A549 (cell line): Measurements from ENCODE around the gene TEX52. TPM values are rescaled to one million over a fixed set of nuclear protein-coding genes. Genes with fewer than 3 reads are reported as not detected.

ENCODE experiments used
- ATAC-seq, 2 experiments: fragments of 200-7000 bp in 1 of 2; fragments of >200 bp in 1 of 2; cut with Nextera tagmentation in 1 of 2; cut with Tn5 transposase in 1 of 2; 3 replicates each; pipeline versions ENCODE4 v1.8.0 to v1.9.1; 2018 to 2020; ENCODE audit warnings: mild to moderate bottlenecking in 1 of 2, moderate library complexity in 1 of 2
- CTCF ChIA-PET: fragments of 300-600 bp; sonication (Branson Sonifier 250); formaldehyde crosslinking; extraction: SDS; loops from one replicate; lab custom pipeline; 2021; ENCODE audit warnings: antibody characterized with exemption, inconsistent platforms; lab: Yijun Ruan, JAX
- POLR2A ChIA-PET: fragments of 350-600 bp; formaldehyde crosslinking; extraction: SDS; loops from one replicate; lab custom pipeline; 2021; ENCODE audit warnings: antibody characterized with exemption, inconsistent platforms; lab: Yijun Ruan, JAX
- DNase-seq, 2 experiments: peaks; one replicate each; pipeline versions ENCODE4 v3.0.0 to v3.0.0-alpha.2; 2011 to 2016; ENCODE audit warnings: low read depth in 1 of 2, low spot score in 1 of 2
- FAIRE-seq: peaks from 2 replicates; lab custom pipeline; 2011; peaks lifted over from hg19 to GRCh38; lab: Jason Lieb, UNC
- H3K27ac ChIP-seq, 2 experiments: fragments of >200 bp; sonication (Bioruptor Twin); formaldehyde crosslinking; 3 replicates each; pipeline ENCODE4 v1.5.1; 2016 to 2017
- H3K4me1 ChIP-seq: fragments of >200 bp; sonication (Bioruptor Twin); formaldehyde crosslinking; 3 replicates; pipeline ENCODE4 v1.6.1; 2016
- H3K4me2 ChIP-seq: fragments of >200 bp; sonication (Bioruptor Twin); formaldehyde crosslinking; 3 replicates; pipeline ENCODE4 v1.6.1; 2016
- H3K4me3 ChIP-seq: fragments of >200 bp; sonication (Bioruptor Twin); formaldehyde crosslinking; 3 replicates; pipeline ENCODE4 v1.5.1; 2016
- H3K9me3 ChIP-seq: fragments of >200 bp; sonication (Bioruptor Twin); formaldehyde crosslinking; 3 replicates; pipeline ENCODE4 v1.6.1; 2016
- CEBPB ChIP-seq, 2 experiments: fragments of >200 bp in 1 of 2; sonication (Bioruptor Twin) in 1 of 2; formaldehyde crosslinking in 1 of 2; IDR thresholded peaks; 2 replicates each; pipeline ENCODE4 v1.6.1; 2012 to 2016
- CTCF ChIP-seq: fragments of >200 bp; sonication (Bioruptor Twin); formaldehyde crosslinking; IDR thresholded peaks from 3 replicates; pipeline ENCODE4 v1.5.1; 2016
- EP300 ChIP-seq, 2 experiments: fragments of >200 bp; sonication (Bioruptor Twin); formaldehyde crosslinking; IDR thresholded peaks; 2 replicates in 1 of 2; 3 replicates in 1 of 2; pipeline ENCODE4 v1.6.1; 2016 to 2017
- ESRRA ChIP-seq: fragments of 150-350 bp; IDR thresholded peaks from 2 replicates; pipeline ENCODE4 v1.6.1; 2014; ENCODE audit warnings: mild to moderate bottlenecking, low read length, borderline replicate concordance
- GATA3 ChIP-seq: IDR thresholded peaks from 2 replicates; pipeline ENCODE4 v1.6.1; 2012; ENCODE audit warnings: borderline replicate concordance
- KDM5A ChIP-seq: fragments of 200-600 bp; sonication (generic); IDR thresholded peaks from 2 replicates; pipeline ENCODE4 v1.6.1; 2016; ENCODE audit warnings: antibody characterized with exemption, mild to moderate bottlenecking
- MAFK ChIP-seq: fragments of 450-650 bp; IDR thresholded peaks from 2 replicates; pipeline ENCODE4 v1.6.1; 2014; ENCODE audit not compliant: partially characterized antibody
- NFE2L2 ChIP-seq: fragments of 150-350 bp; conservative IDR thresholded peaks from 2 replicates; pipeline ENCODE4 v1.6.1; 2014; ENCODE audit warnings: low read length
- NPAS2 ChIP-seq: fragments of 250-450 bp; sonication (Bioruptor Pico); IDR thresholded peaks from 2 replicates; pipeline ENCODE4 v1.8.0; 2022; ENCODE audit warnings: mild to moderate bottlenecking, moderate library complexity, borderline replicate concordance
- PHF8 ChIP-seq: fragments of 200-600 bp; sonication (generic); IDR thresholded peaks from 2 replicates; pipeline ENCODE4 v1.6.1; 2016; ENCODE audit warnings: low read depth, mild to moderate bottlenecking, antibody characterized with exemption, moderate library complexity, borderline replicate concordance
- POLR2A ChIP-seq: IDR thresholded peaks from 2 replicates; pipeline ENCODE4 v1.6.1; 2012; ENCODE audit warnings: mild to moderate bottlenecking, low read length
- POLR2AphosphoS2 ChIP-seq: conservative IDR thresholded peaks from 2 replicates; pipeline ENCODE4 v1.6.1; 2012; ENCODE audit warnings: low read length, improper control_type of control experiment, inconsistent platforms
- RAD21 ChIP-seq, 2 experiments: fragments of >200 bp in 1 of 2; sonication (Bioruptor Twin) in 1 of 2; formaldehyde crosslinking in 1 of 2; IDR thresholded peaks in 1 of 2; conservative IDR thresholded peaks in 1 of 2; 2 replicates in 1 of 2; 3 replicates in 1 of 2; pipeline ENCODE4 v1.6.1; 2012 to 2018; ENCODE audit warnings: inconsistent platforms in 1 of 2
- RCOR1 ChIP-seq: fragments of 150-350 bp; IDR thresholded peaks from 2 replicates; pipeline ENCODE4 v1.6.1; 2014; ENCODE audit warnings: antibody characterized with exemption, low read length, low read depth
- RFX5 ChIP-seq: fragments of 450-650 bp; IDR thresholded peaks from 2 replicates; pipeline ENCODE4 v1.7.1; 2014; ENCODE audit warnings: antibody characterized with exemption, mild to moderate bottlenecking, moderate library complexity
- SMC3 ChIP-seq: fragments of >200 bp; sonication (Bioruptor Twin); formaldehyde crosslinking; IDR thresholded peaks from 3 replicates; pipeline ENCODE4 v1.6.1; 2018; ENCODE audit warnings: inconsistent platforms
- SREBF2 ChIP-seq: fragments of 450-650 bp; IDR thresholded peaks from 2 replicates; pipeline ENCODE4 v1.6.1; 2014; ENCODE audit warnings: mild to moderate bottlenecking, moderate library complexity
- TP53 ChIP-seq: fragments of 250-450 bp; sonication (Bioruptor Pico); IDR thresholded peaks from 2 replicates; pipeline ENCODE4 v1.5.0; 2021; ENCODE audit warnings: mild to moderate bottlenecking, moderate library complexity
- ZSCAN20 ChIP-seq: fragments of 250-450 bp; sonication (Bioruptor Pico); IDR thresholded peaks from 2 replicates; pipeline ENCODE4 v1.8.0; 2022; ENCODE audit warnings: mild to moderate bottlenecking, moderate library complexity
- WGBS: methylation state at CpG from one replicate; pipeline ENCODE4 v1.1.6; 2017; ENCODE audit errors: missing lambda C conversion rate; 5-methylcytosine and 5-hydroxymethylcytosine counted together
- polyA plus RNA-seq, 4 experiments: library from polyadenylated mRNA; depleted of rRNA in 3 of 4; stranded (reverse); fragments of >200 nt; fragmentation: RNase III in 1 of 4; extraction: RNeasy Plus Mini Kit Qiagen cat#74134 plus additional on column Dnase treatment in 1 of 4; gene quantifications; 2 replicates in 3 of 4; 3 replicates in 1 of 4; pipeline ENCODE4 v1.2.3, GENCODE V29; 2011 to 2017
- TF ChIP-seq, protein P1 (sequence below): fragments of 150-350 bp; IDR thresholded peaks from 2 replicates; pipeline ENCODE4 v1.6.1; 2014; ENCODE audit warnings: low read depth, mild to moderate bottlenecking, low read length
- TF ChIP-seq, protein P2 (sequence below): fragments of 200-600 bp; sonication (generic); IDR thresholded peaks from 2 replicates; pipeline ENCODE4 v1.6.1; 2016; ENCODE audit warnings: antibody characterized with exemption, mild to moderate bottlenecking, moderate library complexity
- TF ChIP-seq, protein P3 (sequence below): fragments of 250-450 bp; sonication (Bioruptor Pico); IDR thresholded peaks from 2 replicates; pipeline ENCODE4 v1.5.0; 2020; ENCODE audit warnings: low read depth, mild to moderate bottlenecking, moderate library complexity
- TF ChIP-seq, protein P4 (sequence below): IDR thresholded peaks from 2 replicates; pipeline ENCODE4 v1.6.1; 2012; ENCODE audit warnings: low read depth, borderline replicate concordance

Gene TEX52
- polyA plus RNA-seq, 2 of the 4 experiments (the other 2 are of a cell fraction): not detected

DNA sequence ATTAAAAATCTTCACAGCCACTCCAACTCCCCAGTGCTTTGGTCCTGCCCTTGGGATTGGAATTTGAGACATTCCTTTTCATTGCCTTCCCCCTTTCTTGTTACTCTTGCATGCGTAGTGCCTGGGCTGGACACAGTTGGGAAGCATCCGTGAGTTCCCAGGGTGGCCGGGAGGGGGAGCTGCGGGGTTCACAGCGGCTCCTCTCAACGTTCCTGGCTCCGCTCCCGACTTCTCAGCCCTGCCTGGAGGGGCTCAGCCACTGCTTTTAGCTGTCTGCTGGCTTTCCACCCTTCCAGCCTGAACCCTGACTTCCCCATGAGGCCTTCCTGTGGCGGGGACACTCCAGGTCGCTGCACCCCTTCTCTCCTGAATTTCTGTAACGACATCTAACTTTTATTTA, 3.2 kb downstream of the TEX52 start:
- Histone ChIP-seq H3K4me3 (no peak overlapping the region), H3K9me3 (no peaks in the 10 kb centered on the region), H3K4me2 (no peak overlapping the region), H3K4me1 (peaks cover 11% of the 10 kb centered on the region), H3K27ac (no peak overlapping the region)
- POLR2A ChIA-PET: interaction anchor here (0.7 to 1.0 kb wide), 3 partner anchors 10 to 41 kb away, joined by 3 read pairs; partner anchors contain the start of gene ITFG2
- CTCF ChIA-PET: interaction anchor here (0.7 to 3.0 kb wide), 34 partner anchors 8 to 409 kb away, joined by 3 to 19 read pairs (median 4); partner anchors contain the start of genes FOXM1, RHNO1 and TULP3
- DNase-seq (peak; percentile 77 to 92), ATAC-seq (peak; percentile 70 to 86; a peak in 5 of 6 replicates), FAIRE-seq (no peak)
- TF ChIP-seq RFX5 (no peak), MAFK (no peak), POLR2AphosphoS2 (no peak), ZSCAN20 (CRISPR knock-in tag) (no peak), KDM5A (no peak), TP53 (CRISPR knock-in tag) (no peak), NFE2L2 (no peak), CEBPB (IDR thresholded peaks at IDR 0.05) (no peak), SMC3 (peak; percentile 39; the same call in 2 of the 3 replicates), CTCF (peak; percentile 55), PHF8 (no peak), POLR2A (no peak), RAD21 (conservative IDR thresholded peaks at IDR 0.05 in 1 of 2, IDR thresholded peaks at IDR 0.05 in 1 of 2) (peak in 1 of 2 experiments; percentile 45; a peak in 1 of 5 replicates), GATA3 (no peak)
- TF ChIP-seq, protein P1, sequence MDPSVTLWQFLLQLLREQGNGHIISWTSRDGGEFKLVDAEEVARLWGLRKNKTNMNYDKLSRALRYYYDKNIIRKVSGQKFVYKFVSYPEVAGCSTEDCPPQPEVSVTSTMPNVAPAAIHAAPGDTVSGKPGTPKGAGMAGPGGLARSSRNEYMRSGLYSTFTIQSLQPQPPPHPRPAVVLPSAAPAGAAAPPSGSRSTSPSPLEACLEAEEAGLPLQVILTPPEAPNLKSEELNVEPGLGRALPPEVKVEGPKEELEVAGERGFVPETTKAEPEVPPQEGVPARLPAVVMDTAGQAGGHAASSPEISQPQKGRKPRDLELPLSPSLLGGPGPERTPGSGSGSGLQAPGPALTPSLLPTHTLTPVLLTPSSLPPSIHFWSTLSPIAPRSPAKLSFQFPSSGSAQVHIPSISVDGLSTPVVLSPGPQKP: no peak
- 34% methylated on average over 11 of the region's 11 CpGs for WGBS

DNA sequence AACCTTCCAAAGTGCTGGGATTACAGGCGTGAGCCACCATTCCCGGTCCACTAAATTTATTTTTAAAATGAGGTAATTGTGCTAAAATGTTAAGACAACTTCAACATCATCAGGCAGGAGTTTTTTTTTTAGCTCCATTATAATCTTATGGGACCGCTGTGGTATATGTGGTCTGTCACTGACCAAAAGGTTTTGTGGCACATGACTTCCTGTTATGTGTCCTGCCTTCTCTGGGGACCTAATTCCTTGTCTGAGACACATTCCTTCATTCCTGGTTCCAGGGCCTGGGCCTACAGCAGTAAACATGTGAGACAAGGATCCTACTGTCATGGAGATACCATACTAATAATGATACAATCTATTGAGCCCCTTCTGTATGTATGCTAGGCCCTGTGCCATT, 4.9 kb downstream of the TEX52 start:
- DNase-seq (no peak), ATAC-seq (no peak), FAIRE-seq (no peak)
- 97% methylated on average over 3 of the region's 3 CpGs for WGBS
- CTCF ChIA-PET: interaction anchor here (0.6 to 1.5 kb wide), 6 partner anchors 9 to 42 kb away, joined by 3 to 5 read pairs (median 3); no protein-coding TSS in a partner anchor
- no peak overlapping the region for H3K27ac ChIP-seq
- H3K4me1 ChIP-seq: peaks cover 11% of the 10 kb centered on the region
- POLR2A ChIA-PET: no interaction called here
- TF ChIP-seq, protein P2, sequence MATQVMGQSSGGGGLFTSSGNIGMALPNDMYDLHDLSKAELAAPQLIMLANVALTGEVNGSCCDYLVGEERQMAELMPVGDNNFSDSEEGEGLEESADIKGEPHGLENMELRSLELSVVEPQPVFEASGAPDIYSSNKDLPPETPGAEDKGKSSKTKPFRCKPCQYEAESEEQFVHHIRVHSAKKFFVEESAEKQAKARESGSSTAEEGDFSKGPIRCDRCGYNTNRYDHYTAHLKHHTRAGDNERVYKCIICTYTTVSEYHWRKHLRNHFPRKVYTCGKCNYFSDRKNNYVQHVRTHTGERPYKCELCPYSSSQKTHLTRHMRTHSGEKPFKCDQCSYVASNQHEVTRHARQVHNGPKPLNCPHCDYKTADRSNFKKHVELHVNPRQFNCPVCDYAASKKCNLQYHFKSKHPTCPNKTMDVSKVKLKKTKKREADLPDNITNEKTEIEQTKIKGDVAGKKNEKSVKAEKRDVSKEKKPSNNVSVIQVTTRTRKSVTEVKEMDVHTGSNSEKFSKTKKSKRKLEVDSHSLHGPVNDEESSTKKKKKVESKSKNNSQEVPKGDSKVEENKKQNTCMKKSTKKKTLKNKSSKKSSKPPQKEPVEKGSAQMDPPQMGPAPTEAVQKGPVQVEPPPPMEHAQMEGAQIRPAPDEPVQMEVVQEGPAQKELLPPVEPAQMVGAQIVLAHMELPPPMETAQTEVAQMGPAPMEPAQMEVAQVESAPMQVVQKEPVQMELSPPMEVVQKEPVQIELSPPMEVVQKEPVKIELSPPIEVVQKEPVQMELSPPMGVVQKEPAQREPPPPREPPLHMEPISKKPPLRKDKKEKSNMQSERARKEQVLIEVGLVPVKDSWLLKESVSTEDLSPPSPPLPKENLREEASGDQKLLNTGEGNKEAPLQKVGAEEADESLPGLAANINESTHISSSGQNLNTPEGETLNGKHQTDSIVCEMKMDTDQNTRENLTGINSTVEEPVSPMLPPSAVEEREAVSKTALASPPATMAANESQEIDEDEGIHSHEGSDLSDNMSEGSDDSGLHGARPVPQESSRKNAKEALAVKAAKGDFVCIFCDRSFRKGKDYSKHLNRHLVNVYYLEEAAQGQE: no peak
- TF ChIP-seq RCOR1 (no peak), SREBF2 (no peak), ESRRA (no peak), CEBPB (IDR thresholded peaks at IDR 0.05) (no peak), PHF8 (no peak), NPAS2 (CRISPR knock-in tag) (no peak), EP300 (IDR thresholded peaks at IDR 0.05) (no peak)
- TF ChIP-seq, protein P3, sequence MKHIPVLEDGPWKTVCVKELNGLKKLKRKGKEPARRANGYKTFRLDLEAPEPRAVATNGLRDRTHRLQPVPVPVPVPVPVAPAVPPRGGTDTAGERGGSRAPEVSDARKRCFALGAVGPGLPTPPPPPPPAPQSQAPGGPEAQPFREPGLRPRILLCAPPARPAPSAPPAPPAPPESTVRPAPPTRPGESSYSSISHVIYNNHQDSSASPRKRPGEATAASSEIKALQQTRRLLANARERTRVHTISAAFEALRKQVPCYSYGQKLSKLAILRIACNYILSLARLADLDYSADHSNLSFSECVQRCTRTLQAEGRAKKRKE: no peak
- TF ChIP-seq, protein P4, sequence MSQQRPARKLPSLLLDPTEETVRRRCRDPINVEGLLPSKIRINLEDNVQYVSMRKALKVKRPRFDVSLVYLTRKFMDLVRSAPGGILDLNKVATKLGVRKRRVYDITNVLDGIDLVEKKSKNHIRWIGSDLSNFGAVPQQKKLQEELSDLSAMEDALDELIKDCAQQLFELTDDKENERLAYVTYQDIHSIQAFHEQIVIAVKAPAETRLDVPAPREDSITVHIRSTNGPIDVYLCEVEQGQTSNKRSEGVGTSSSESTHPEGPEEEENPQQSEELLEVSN: no peak
- no peak overlapping the region for H3K4me2 ChIP-seq
- no peak overlapping the region for H3K4me3 ChIP-seq
- no peaks in the 10 kb centered on the region for H3K9me3 ChIP-seq
